Measurements from ENCODE around the gene NOL4L.

NOL4L gene

GRCh38 chr20:32538526-32538939, 46.6 kb downstream of the NOL4L start:
- no peak for DNase-seq

- no peak for DNase-seq
Observed at GRCh38 chr20:32537657-32538525, 47.2 kb downstream of the NOL4L start.

GRCh38 chr20:32536851-32537656, 48.1 kb downstream of the NOL4L start:
- DNase-seq, result peak; percentile 69

- peak; percentile 87 for DNase-seq
Observed at GRCh38 chr20:32535953-32536823, 48.9 kb downstream of the NOL4L start.

GRCh38 chr20:32535316-32535952, 49.7 kb downstream of the NOL4L start:
- DNase-seq, result no peak

- peak; percentile 76 for DNase-seq
Observed at GRCh38 chr20:32534661-32535240, 50.4 kb downstream of the NOL4L start.

- no peak for DNase-seq
Observed at GRCh38 chr20:32533732-32534131, 51.4 kb downstream of the NOL4L start.

GRCh38 chr20:32532246-32532645, 52.9 kb downstream of the NOL4L start:
- no peak for DNase-seq

- no peak for DNase-seq
Observed at GRCh38 chr20:32528905-32529670, 56.0 kb downstream of the NOL4L start.

- DNase-seq, result no peak
Observed at GRCh38 chr20:32528171-32528891, 56.8 kb downstream of the NOL4L start.

GRCh38 chr20:32527447-32528055, 57.6 kb downstream of the NOL4L start:
- DNase-seq, result no peak

GRCh38 chr20:32527052-32527446, 58.1 kb downstream of the NOL4L start:
- no peak for DNase-seq

GRCh38 chr20:32526541-32526940, 58.6 kb downstream of the NOL4L start:
- DNase-seq, result no peak

GRCh38 chr20:32526125-32526524, 59.0 kb downstream of the NOL4L start:
- DNase-seq, result no peak

GRCh38 chr20:32524829-32525501, 60.2 kb downstream of the NOL4L start:
- DNase-seq, result no peak

- no peak for DNase-seq
Observed at GRCh38 chr20:32523613-32524213, 61.4 kb downstream of the NOL4L start.

- no peak for DNase-seq
Observed at GRCh38 chr20:32522776-32523612, 62.1 kb downstream of the NOL4L start.

- no peak for DNase-seq
Observed at GRCh38 chr20:32522526-32522775, 62.7 kb downstream of the NOL4L start.

Measured in CD4-positive, alpha-beta T cell treated with Interleukin-15 for 1 hour (primary cell).